HEK293 (cell line): ENCODE results near the gene RAPGEF5.

Source experiments
- CTCF ChIA-PET: fragments of 350-600 bp; formaldehyde crosslinking; extraction: SDS; loops from one replicate; lab custom pipeline; 2021; ENCODE audit warnings: antibody characterized with exemption; lab: Yijun Ruan, JAX
- POLR2A ChIA-PET: fragments of 300-600 bp; formaldehyde crosslinking; extraction: SDS; loops from one replicate; lab custom pipeline; 2020; ENCODE audit warnings: antibody characterized with exemption, inconsistent platforms; lab: Yijun Ruan, JAX
- H3K27ac ChIP-seq: fragments of 200-500 bp; sonication (Bioruptor generic); 2 replicates; pipeline ENCODE4 v1.5.1; 2014; ENCODE audit warnings: low read depth, low read length, control low read depth, inconsistent platforms; ENCODE audit errors: extremely low read depth
- H3K36me3 ChIP-seq, 2 experiments: fragments of 200-500 bp in 1 of 2; sonication (Bioruptor generic) in 1 of 2; 1 replicate in 1 of 2; 2 replicates in 1 of 2; pipeline ENCODE4 v1.5.1; 2014 to 2017; ENCODE audit warnings: inconsistent platforms in 2 of 2, low read length in 2 of 2; ENCODE audit not compliant: control insufficient read depth in 2 of 2, insufficient read depth in 1 of 2
- H3K4me1 ChIP-seq: fragments of 200-500 bp; sonication (Bioruptor generic); 2 replicates; pipeline ENCODE4 v1.5.1; 2014; ENCODE audit warnings: mild to moderate bottlenecking, low read length, inconsistent platforms; ENCODE audit not compliant: control insufficient read depth, insufficient read depth
- H3K4me3 ChIP-seq: 2 replicates; pipeline ENCODE4 v1.5.1; 2011; ENCODE audit warnings: low read depth, mild to moderate bottlenecking, control low read depth, low read length, moderate library complexity
- H3K9me3 ChIP-seq: fragments of 200-500 bp; sonication (Bioruptor generic); 2 replicates; pipeline ENCODE4 v1.5.1; 2014; ENCODE audit warnings: low read depth, low read length, inconsistent platforms; ENCODE audit not compliant: control insufficient read depth, insufficient read depth
- BCL11B ChIP-seq: fragments of 450-650 bp; formaldehyde crosslinking; IDR thresholded peaks from 2 replicates; pipeline ENCODE4 v1.5.1; 2016; ENCODE audit warnings: low read depth, missing biosample characterization, missing genetic modification characterization
- GLIS1 ChIP-seq: fragments of 450-650 bp; formaldehyde crosslinking; IDR thresholded peaks from 2 replicates; pipeline ENCODE4 v1.5.1; 2016; ENCODE audit warnings: missing biosample characterization, missing genetic modification characterization
- MEIS1 ChIP-seq: sonication (generic); formaldehyde crosslinking; IDR thresholded peaks from 2 replicates; pipeline ENCODE4 v1.8.1; 2022; ENCODE audit warnings: missing genetic modification reagents, mild to moderate bottlenecking, borderline replicate concordance
- MYNN ChIP-seq: fragments of 450-650 bp; formaldehyde crosslinking; IDR thresholded peaks from 2 replicates; pipeline ENCODE4 v1.5.1; 2016; ENCODE audit warnings: missing biosample characterization, missing genetic modification characterization, borderline replicate concordance
- MZF1 ChIP-seq: fragments of 450-650 bp; formaldehyde crosslinking; IDR thresholded peaks from 2 replicates; pipeline ENCODE4 v1.5.1; 2017; ENCODE audit warnings: missing biosample characterization, missing genetic modification characterization, borderline replicate concordance
- TCF7L2 ChIP-seq: IDR thresholded peaks from 2 replicates; pipeline ENCODE4 v1.6.1; 2011; ENCODE audit warnings: low read depth, mild to moderate bottlenecking, inconsistent platforms, low read length, moderate library complexity, borderline replicate concordance
- ZBTB1 ChIP-seq: fragments of 450-650 bp; formaldehyde crosslinking; IDR thresholded peaks from 2 replicates; pipeline ENCODE4 v1.5.1; 2016; ENCODE audit warnings: missing biosample characterization, missing genetic modification characterization
- ZBTB48 ChIP-seq: fragments of 450-650 bp; formaldehyde crosslinking; IDR thresholded peaks from 2 replicates; pipeline ENCODE4 v1.5.1; 2016; ENCODE audit warnings: missing biosample characterization, missing genetic modification characterization
- ZBTB49 ChIP-seq: fragments of 450-650 bp; formaldehyde crosslinking; IDR thresholded peaks from 2 replicates; pipeline ENCODE4 v1.5.1; 2016; ENCODE audit warnings: missing biosample characterization, missing genetic modification characterization, low read depth
- ZFP69B ChIP-seq: fragments of 450-650 bp; formaldehyde crosslinking; IDR thresholded peaks from 2 replicates; pipeline ENCODE4 v1.5.1; 2016; ENCODE audit warnings: missing biosample characterization, missing genetic modification characterization
- ZNF169 ChIP-seq: fragments of 450-650 bp; formaldehyde crosslinking; IDR thresholded peaks from 2 replicates; pipeline ENCODE4 v1.5.1; 2016; ENCODE audit warnings: missing biosample characterization, missing genetic modification characterization
- ZNF239 ChIP-seq: fragments of 450-650 bp; formaldehyde crosslinking; IDR thresholded peaks from 2 replicates; pipeline ENCODE4 v1.5.1; 2016; ENCODE audit warnings: missing biosample characterization, missing genetic modification characterization
- ZNF292 ChIP-seq: fragments of 450-650 bp; formaldehyde crosslinking; IDR thresholded peaks from 2 replicates; pipeline ENCODE4 v1.5.1; 2016; ENCODE audit warnings: low read depth, missing biosample characterization, missing genetic modification characterization, borderline replicate concordance
- ZNF324 ChIP-seq: fragments of 450-650 bp; formaldehyde crosslinking; IDR thresholded peaks from 2 replicates; pipeline ENCODE4 v1.5.1; 2016; ENCODE audit warnings: missing biosample characterization, missing genetic modification characterization
- ZNF514 ChIP-seq: fragments of 450-650 bp; formaldehyde crosslinking; IDR thresholded peaks from 2 replicates; pipeline ENCODE4 v1.5.1; 2016; ENCODE audit warnings: missing biosample characterization, missing genetic modification characterization
- ZNF571 ChIP-seq: fragments of 450-650 bp; formaldehyde crosslinking; IDR thresholded peaks from 2 replicates; pipeline ENCODE4 v1.5.0; 2017; ENCODE audit warnings: missing biosample characterization, missing genetic modification characterization
- ZNF600 ChIP-seq: fragments of 450-650 bp; formaldehyde crosslinking; IDR thresholded peaks from 2 replicates; pipeline ENCODE4 v1.5.1; 2016; ENCODE audit warnings: missing biosample characterization, missing genetic modification characterization
- ZNF629 ChIP-seq: fragments of 450-650 bp; formaldehyde crosslinking; IDR thresholded peaks from 2 replicates; pipeline ENCODE4 v1.5.1; 2017; ENCODE audit warnings: missing biosample characterization, missing genetic modification characterization
- ZNF677 ChIP-seq: fragments of 450-650 bp; IDR thresholded peaks from 2 replicates; pipeline ENCODE4 v1.5.0; 2018; ENCODE audit warnings: missing biosample characterization, mild to moderate bottlenecking, missing genetic modification characterization, moderate library complexity
- ZNF792 ChIP-seq: fragments of 450-650 bp; formaldehyde crosslinking; IDR thresholded peaks from 2 replicates; pipeline ENCODE4 v1.5.1; 2016; ENCODE audit warnings: missing biosample characterization, missing genetic modification characterization
- TF ChIP-seq, protein P1 (sequence below): fragments of 450-650 bp; formaldehyde crosslinking; IDR thresholded peaks from 2 replicates; pipeline ENCODE4 v1.5.1; 2017; ENCODE audit warnings: missing biosample characterization, missing genetic modification characterization
- TF ChIP-seq, protein P2 (sequence below): fragments of 450-650 bp; formaldehyde crosslinking; IDR thresholded peaks from 2 replicates; pipeline ENCODE4 v1.5.1; 2016; ENCODE audit warnings: missing biosample characterization, missing genetic modification characterization
- TF ChIP-seq, protein P3 (sequence below): fragments of 450-650 bp; formaldehyde crosslinking; IDR thresholded peaks from 2 replicates; pipeline ENCODE4 v1.5.1; 2016; ENCODE audit warnings: missing biosample characterization, missing genetic modification characterization
- TF ChIP-seq, protein P4 (sequence below): fragments of 450-650 bp; formaldehyde crosslinking; IDR thresholded peaks from 2 replicates; pipeline ENCODE4 v1.5.1; 2016; ENCODE audit warnings: missing biosample characterization, missing genetic modification characterization

RAPGEF5 gene

DNA sequence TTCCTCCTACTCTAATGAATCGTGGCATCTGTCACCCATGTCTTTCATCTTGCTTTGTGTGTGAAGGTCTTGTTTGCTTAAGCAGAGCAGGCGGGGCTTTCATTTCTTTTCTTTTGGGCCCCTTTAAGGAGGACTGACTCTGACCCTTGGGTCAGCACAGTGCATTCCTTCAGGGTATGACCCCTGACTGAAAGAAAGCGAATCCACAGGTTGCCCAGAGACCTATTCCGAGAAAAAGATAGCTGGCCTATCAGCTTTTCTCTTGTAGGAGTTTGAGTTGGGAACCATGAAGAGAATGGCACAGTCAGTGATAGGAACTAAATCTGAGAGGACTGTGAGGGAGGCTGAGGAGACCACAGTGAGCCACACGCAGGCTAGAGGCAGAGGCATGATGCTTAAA, 218.1 kb downstream of the RAPGEF5 start (continued):
- TF ChIP-seq, protein P1, sequence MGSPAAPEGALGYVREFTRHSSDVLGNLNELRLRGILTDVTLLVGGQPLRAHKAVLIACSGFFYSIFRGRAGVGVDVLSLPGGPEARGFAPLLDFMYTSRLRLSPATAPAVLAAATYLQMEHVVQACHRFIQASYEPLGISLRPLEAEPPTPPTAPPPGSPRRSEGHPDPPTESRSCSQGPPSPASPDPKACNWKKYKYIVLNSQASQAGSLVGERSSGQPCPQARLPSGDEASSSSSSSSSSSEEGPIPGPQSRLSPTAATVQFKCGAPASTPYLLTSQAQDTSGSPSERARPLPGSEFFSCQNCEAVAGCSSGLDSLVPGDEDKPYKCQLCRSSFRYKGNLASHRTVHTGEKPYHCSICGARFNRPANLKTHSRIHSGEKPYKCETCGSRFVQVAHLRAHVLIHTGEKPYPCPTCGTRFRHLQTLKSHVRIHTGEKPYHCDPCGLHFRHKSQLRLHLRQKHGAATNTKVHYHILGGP (tag by site-specific recombination), result no peak
- TF ChIP-seq, protein P2, sequence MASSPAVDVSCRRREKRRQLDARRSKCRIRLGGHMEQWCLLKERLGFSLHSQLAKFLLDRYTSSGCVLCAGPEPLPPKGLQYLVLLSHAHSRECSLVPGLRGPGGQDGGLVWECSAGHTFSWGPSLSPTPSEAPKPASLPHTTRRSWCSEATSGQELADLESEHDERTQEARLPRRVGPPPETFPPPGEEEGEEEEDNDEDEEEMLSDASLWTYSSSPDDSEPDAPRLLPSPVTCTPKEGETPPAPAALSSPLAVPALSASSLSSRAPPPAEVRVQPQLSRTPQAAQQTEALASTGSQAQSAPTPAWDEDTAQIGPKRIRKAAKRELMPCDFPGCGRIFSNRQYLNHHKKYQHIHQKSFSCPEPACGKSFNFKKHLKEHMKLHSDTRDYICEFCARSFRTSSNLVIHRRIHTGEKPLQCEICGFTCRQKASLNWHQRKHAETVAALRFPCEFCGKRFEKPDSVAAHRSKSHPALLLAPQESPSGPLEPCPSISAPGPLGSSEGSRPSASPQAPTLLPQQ, result no peak
- TF ChIP-seq, all 188 proteins: peak for 0

- POLR2A ChIA-PET, result no interaction called here
- no peak overlapping the region for H3K27ac ChIP-seq
- no peak overlapping the region for H3K4me3 ChIP-seq
- TF ChIP-seq ZBTB48, result no peak
- no peak for TF ChIP-seq MEIS1 (CRISPR knock-in tag)
- TF ChIP-seq ZNF324 (tag by site-specific recombination), result no peak
- no peak for TF ChIP-seq TCF7L2
- no peak for TF ChIP-seq ZNF629
- no peak for TF ChIP-seq MYNN (tag by site-specific recombination)
- TF ChIP-seq ZBTB1, result no peak
- TF ChIP-seq, protein P3, sequence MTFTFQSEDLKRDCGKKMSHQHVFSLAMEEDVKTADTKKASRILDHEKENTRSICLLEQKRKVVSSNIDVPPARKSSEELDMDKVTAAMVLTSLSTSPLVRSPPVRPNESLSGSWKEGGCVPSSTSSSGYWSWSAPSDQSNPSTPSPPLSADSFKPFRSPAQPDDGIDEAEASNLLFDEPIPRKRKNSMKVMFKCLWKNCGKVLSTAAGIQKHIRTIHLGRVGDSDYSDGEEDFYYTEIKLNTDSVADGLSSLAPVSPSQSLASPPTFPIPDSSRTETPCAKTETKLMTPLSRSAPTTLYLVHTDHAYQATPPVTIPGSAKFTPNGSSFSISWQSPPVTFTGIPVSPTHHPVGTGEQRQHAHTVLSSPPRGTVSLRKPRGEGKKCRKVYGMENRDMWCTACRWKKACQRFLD (tag by site-specific recombination), result no peak
- TF ChIP-seq ZNF239 (tag by site-specific recombination), result no peak
- TF ChIP-seq BCL11B (tag by site-specific recombination), result no peak
- no peak for TF ChIP-seq ZNF792 (tag by site-specific recombination)
- TF ChIP-seq, all 188 proteins: peak for 0
- CTCF ChIA-PET, result no interaction called here
- H3K9me3 ChIP-seq, result no peaks in the 10 kb centered on the region
- H3K4me1 ChIP-seq, result 0 out of 2 replicates have a peak, but pooled peaks cover 3% of the 10 kb centered on the region
- peaks cover 4% of the 10 kb centered on the region in 2 experiments; a peak in 1 of 3 replicates for H3K36me3 ChIP-seq
These were observed 218.8 kb downstream of the RAPGEF5 start for GRCh38 chr7:22138106-22138505.

DNA sequence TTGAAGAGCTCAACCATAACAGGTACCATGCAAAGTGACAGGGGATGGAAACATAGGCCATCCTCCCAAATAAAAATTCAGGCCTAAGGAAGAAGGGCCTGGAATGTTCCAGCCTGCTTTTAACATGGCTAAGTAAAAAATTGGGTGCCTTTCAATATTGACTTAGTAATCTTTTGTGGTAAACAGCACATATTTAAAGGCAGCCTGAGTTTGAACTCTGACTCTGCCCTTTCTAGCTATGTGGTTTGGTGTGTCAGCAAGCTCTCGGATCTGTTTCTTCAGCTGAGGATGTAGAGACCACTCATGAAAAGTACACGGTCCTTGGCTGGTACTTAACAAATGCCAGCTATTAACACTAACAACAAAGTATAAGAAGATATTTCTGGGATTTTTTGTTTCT, 219.5 kb downstream of the RAPGEF5 start:
- Histone ChIP-seq H3K27ac (no peak overlapping the region), H3K4me3 (no peak overlapping the region), H3K9me3 (no peaks in the 10 kb centered on the region), H3K4me1 (no peaks in the 10 kb centered on the region), H3K36me3 (peaks cover 4% of the 10 kb centered on the region in 2 experiments; a peak in 1 of 3 replicates)
- ChIA-PET CTCF (interaction anchor here (0.7 to 0.8 kb wide), 2 partner anchors 28 to 69 kb away, joined by 3 to 4 read pairs; no protein-coding TSS in a partner anchor), POLR2A (no interaction called here)
- no peak for TF ChIP-seq ZNF571 (tag by site-specific recombination)
- TF ChIP-seq, protein P4, sequence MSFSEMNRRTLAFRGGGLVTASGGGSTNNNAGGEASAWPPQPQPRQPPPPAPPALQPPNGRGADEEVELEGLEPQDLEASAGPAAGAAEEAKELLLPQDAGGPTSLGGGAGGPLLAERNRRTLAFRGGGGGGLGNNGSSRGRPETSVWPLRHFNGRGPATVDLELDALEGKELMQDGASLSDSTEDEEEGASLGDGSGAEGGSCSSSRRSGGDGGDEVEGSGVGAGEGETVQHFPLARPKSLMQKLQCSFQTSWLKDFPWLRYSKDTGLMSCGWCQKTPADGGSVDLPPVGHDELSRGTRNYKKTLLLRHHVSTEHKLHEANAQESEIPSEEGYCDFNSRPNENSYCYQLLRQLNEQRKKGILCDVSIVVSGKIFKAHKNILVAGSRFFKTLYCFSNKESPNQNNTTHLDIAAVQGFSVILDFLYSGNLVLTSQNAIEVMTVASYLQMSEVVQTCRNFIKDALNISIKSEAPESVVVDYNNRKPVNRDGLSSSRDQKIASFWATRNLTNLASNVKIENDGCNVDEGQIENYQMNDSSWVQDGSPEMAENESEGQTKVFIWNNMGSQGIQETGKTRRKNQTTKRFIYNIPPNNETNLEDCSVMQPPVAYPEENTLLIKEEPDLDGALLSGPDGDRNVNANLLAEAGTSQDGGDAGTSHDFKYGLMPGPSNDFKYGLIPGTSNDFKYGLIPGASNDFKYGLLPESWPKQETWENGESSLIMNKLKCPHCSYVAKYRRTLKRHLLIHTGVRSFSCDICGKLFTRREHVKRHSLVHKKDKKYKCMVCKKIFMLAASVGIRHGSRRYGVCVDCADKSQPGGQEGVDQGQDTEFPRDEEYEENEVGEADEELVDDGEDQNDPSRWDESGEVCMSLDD, result no peak
- TF ChIP-seq ZNF169 (tag by site-specific recombination), result no peak
- TF ChIP-seq GLIS1 (tag by site-specific recombination), result no peak
- TF ChIP-seq ZNF600 (tag by site-specific recombination), result no peak
- TF ChIP-seq ZNF292 (tag by site-specific recombination), result no peak
- TF ChIP-seq ZNF677 (tag by site-specific recombination), result no peak
- TF ChIP-seq ZFP69B (tag by site-specific recombination), result no peak
- no peak for TF ChIP-seq ZBTB49
- TF ChIP-seq ZNF514, result no peak
- no peak for TF ChIP-seq MZF1 (tag by site-specific recombination)
- TF ChIP-seq, protein P1 (tag by site-specific recombination), result no peak
